ENCODE data around the gene AQP3. TPM values are rescaled to one million over a fixed set of nuclear protein-coding genes. Genes with fewer than 3 reads are reported as not detected.

The AQP3 gene
- total and polyA plus RNA-seq, 9 of the 15 experiments (the other 6 are each of a cell fraction or from before 2014, with no cell fraction given) = 4.2 to 31.5 (median 17.6) TPM

GRCh38 chr9:33446946-33447798, at the start of gene AQP3 (continued):
- TF ChIP-seq SRSF1 (IDR thresholded peaks at IDR 0.05; ENCODE audit: low read depth, low read length) = no peak
- TF ChIP-seq SNRNP70 (optimal IDR thresholded peaks at IDR 0.05; ENCODE audit: low read depth, low read length) = no peak
- TF ChIP-seq CHD7 (IDR thresholded peaks at IDR 0.05; ENCODE audit: low read depth, low read length) = no peak
- no peak for TF ChIP-seq HMGN3 (IDR thresholded peaks at IDR 0.05; ENCODE audit: borderline replicate concordance, extremely low read depth, insufficient read length, low read depth, low read length)
- no peak for TF ChIP-seq ZBTB17 (CRISPR knock-in tag; IDR thresholded peaks at IDR 0.05)
- TF ChIP-seq ELK3 (CRISPR knock-in tag; IDR thresholded peaks at IDR 0.05) = no peak
- peak; percentile 60; the same call in 1 of the 2 replicates for TF ChIP-seq RB1 (IDR thresholded peaks at IDR 0.05; ENCODE audit: low read depth)
- no peak for TF ChIP-seq NR2C1 (IDR thresholded peaks at IDR 0.05)
- no peak for TF ChIP-seq NR2C1 (tag; IDR thresholded peaks at IDR 0.05)
- no peak for TF ChIP-seq RBM39 (optimal IDR thresholded peaks at IDR 0.05; ENCODE audit: low read depth, low read length)
- no peak for TF ChIP-seq ZNF511 (CRISPR knock-in tag; IDR thresholded peaks at IDR 0.05)
- no peak for TF ChIP-seq ATF1 (CRISPR knock-in tag; IDR thresholded peaks at IDR 0.05)
- peak; percentile 49; the same call in 1 of the 2 replicates for TF ChIP-seq ATF1 (tag; IDR thresholded peaks at IDR 0.05)
- TF ChIP-seq SMARCA4 (IDR thresholded peaks at IDR 0.05) = peak; percentile 71
- 0 out of 2 replicates have a peak, but pooled peaks have one; percentile 37 for TF ChIP-seq LEF1 (IDR thresholded peaks at IDR 0.05)
- no peak for TF ChIP-seq SMAD1 (IDR thresholded peaks at IDR 0.05; ENCODE audit: low read depth, low read length, partially characterized antibody)

Data from K562 (cell line).